NCI-H2196 treated with DMSO at 0.1 percent for 48 hours (cell line): ENCODE data around the gene ZHX3.
"Not testable (repeated sequence)": the region's sequence is repeated elsewhere in the genome, so short reads cannot be mapped to it uniquely, and the experiment has no call there.

Experiments used
- DNase-seq: peaks from one replicate; lab custom pipeline; 2025; ENCODE audit not compliant: unreplicated experiment; lab: John Stamatoyannopoulos, UW

The ZHX3 gene

GRCh38 chr20:41138475-41139226 is 178.9 kb downstream of the ZHX3 start:
- DNase-seq, result no peak

- no peak for DNase-seq
Observed at GRCh38 chr20:41137614-41138474, 179.7 kb downstream of the ZHX3 start.

GRCh38 chr20:41136680-41137613 is 180.6 kb downstream of the ZHX3 start, which contains the start of gene PLCG1:
Gene PLCG1, plus strand, starts transcription at chr20:41137543. Its CDS starts 99 bp downstream, at chr20:41137642.
- DNase-seq, result peak; percentile 82

- DNase-seq, result no peak
Observed at GRCh38 chr20:41135888-41136679, 181.4 kb downstream of the ZHX3 start.

- DNase-seq, result no peak
Observed at GRCh38 chr20:41135187-41135887, 182.2 kb downstream of the ZHX3 start.

GRCh38 chr20:41134362-41135186 is 183.0 kb downstream of the ZHX3 start:
- no peak for DNase-seq

- no peak for DNase-seq
Observed at GRCh38 chr20:41133709-41134361, 183.7 kb downstream of the ZHX3 start.

- DNase-seq, result not testable (repeated sequence)
Observed at GRCh38 chr20:41132388-41132775, 185.1 kb downstream of the ZHX3 start.

GRCh38 chr20:41131594-41132387 is 185.7 kb downstream of the ZHX3 start:
- no peak for DNase-seq
